ENCODE results near the gene FZD10.

The FZD10 gene

DNA sequence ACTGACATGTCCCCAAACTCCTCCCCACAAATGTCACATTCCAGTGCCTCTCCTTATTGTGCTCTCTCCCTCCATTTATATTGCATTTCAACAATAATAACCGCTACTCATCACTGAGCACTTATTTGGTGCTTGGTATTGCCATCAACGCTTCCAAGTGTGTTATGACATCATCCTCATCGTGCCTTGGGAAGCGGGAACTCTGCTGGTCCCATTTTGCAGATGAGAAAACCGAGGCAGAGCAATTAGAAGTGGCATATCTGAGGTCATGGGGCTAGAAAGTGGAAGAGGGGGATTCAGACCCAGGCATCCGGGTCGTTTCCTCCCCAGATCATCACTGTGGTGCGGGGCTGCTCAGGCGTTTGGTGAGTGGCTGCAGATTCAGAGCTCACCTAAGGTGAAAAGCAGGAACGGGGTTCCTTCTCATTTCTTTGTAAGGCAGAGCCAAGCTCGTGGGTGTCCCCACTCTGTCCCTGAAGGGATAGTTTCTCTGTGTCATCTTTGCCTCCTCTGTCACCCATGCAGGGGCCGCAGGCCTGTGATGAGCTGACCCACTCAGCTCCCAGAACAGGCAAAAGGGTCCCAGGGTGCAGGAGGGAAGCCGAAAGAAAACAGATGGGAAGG is 5.5 kb upstream of the FZD10 start:
- DNase-seq (ENCODE audit: low spot score): no peak
- no peak overlapping the region for H3K4me3 ChIP-seq (ENCODE audit: severe bottlenecking)
- no peaks in the 10 kb centered on the region for H3K36me3 ChIP-seq (ENCODE audit: low read depth)
- TF ChIP-seq, protein P1, sequence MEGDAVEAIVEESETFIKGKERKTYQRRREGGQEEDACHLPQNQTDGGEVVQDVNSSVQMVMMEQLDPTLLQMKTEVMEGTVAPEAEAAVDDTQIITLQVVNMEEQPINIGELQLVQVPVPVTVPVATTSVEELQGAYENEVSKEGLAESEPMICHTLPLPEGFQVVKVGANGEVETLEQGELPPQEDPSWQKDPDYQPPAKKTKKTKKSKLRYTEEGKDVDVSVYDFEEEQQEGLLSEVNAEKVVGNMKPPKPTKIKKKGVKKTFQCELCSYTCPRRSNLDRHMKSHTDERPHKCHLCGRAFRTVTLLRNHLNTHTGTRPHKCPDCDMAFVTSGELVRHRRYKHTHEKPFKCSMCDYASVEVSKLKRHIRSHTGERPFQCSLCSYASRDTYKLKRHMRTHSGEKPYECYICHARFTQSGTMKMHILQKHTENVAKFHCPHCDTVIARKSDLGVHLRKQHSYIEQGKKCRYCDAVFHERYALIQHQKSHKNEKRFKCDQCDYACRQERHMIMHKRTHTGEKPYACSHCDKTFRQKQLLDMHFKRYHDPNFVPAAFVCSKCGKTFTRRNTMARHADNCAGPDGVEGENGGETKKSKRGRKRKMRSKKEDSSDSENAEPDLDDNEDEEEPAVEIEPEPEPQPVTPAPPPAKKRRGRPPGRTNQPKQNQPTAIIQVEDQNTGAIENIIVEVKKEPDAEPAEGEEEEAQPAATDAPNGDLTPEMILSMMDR (IDR thresholded peaks at IDR 0.05; ENCODE audit: poor library complexity, severe bottlenecking): no peak
- H3K9me3 ChIP-seq (ENCODE audit: severe bottlenecking): no peaks in the 10 kb centered on the region
- H3K27ac ChIP-seq (ENCODE audit: poor library complexity, severe bottlenecking): no peak overlapping the region
- ATAC-seq (ENCODE audit: low read depth): no peak
- peaks cover 2% of the 10 kb centered on the region for H3K27me3 ChIP-seq (ENCODE audit: insufficient read depth, poor library complexity, severe bottlenecking)
- no peaks in the 10 kb centered on the region for H3K4me1 ChIP-seq (ENCODE audit: insufficient read depth, poor library complexity, severe bottlenecking)

DNA sequence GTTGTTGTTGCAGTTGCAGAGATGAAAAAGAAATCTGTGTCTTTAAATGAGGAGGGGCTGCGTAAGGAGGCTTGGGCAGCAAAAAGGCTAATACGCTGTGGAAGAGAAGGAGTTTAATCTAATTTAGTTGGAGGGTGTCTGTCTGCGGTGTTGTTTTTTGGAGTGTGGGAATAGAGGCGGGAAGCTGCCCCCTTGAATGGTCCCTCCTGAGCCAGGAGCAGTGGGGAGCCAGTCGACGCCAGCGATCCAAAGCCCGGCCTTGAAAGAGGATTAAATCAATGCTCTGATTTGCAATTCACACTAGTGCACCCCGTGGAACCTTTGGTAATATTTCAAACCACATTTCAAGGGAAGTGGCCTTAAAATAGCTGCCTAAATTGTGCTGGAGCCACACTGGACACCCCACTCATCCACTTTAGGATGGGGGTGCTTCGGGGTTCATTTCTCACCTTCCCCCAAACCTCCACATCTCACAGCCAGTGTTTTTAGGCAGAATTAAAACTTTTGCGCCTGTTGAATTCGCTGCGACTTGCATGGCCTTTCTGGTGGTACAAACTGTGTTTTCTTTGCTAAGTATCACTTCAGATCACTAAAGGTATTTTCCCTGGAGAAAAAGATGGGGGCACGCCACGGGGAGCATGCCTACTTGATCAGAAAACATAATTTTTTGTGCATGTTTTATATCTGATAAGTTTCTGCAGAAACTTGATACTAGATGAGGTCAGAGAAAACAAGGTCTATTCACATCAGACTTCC is 4.1 kb upstream of the FZD10 start:
- Histone ChIP-seq H3K4me1 (ENCODE audit: insufficient read depth, poor library complexity, severe bottlenecking) (no peaks in the 10 kb centered on the region), H3K27me3 (ENCODE audit: insufficient read depth, poor library complexity, severe bottlenecking) (peaks cover 2% of the 10 kb centered on the region), H3K9me3 (ENCODE audit: severe bottlenecking) (no peaks in the 10 kb centered on the region), H3K36me3 (ENCODE audit: low read depth) (no peaks in the 10 kb centered on the region), H3K4me3 (ENCODE audit: severe bottlenecking) (no peak overlapping the region), H3K27ac (ENCODE audit: poor library complexity, severe bottlenecking) (no peak overlapping the region)
- TF ChIP-seq, protein P1 (IDR thresholded peaks at IDR 0.05; ENCODE audit: poor library complexity, severe bottlenecking): no peak
- no peak for ATAC-seq (ENCODE audit: low read depth)
- no peak for DNase-seq (ENCODE audit: low spot score)

DNA sequence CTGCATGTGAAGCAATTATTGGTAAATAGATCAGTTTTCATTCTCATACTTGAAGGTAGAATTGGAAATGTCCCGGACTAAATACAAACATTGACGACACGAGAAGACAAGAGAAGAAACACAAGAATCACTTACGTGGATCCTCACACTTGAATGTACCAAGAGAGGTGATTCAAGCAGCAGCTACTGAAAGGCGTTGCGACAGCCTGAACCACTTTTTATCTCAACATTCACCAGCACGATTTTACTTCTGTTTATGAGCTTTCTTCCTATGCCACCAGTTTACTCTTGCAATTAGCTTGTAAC is 3.6 kb upstream of the FZD10 start:
- Histone ChIP-seq H3K9me3 (ENCODE audit: severe bottlenecking) (no peaks in the 10 kb centered on the region), H3K4me3 (ENCODE audit: severe bottlenecking) (no peak overlapping the region), H3K27ac (ENCODE audit: poor library complexity, severe bottlenecking) (no peak overlapping the region), H3K4me1 (ENCODE audit: insufficient read depth, poor library complexity, severe bottlenecking) (no peaks in the 10 kb centered on the region), H3K27me3 (ENCODE audit: insufficient read depth, poor library complexity, severe bottlenecking) (peaks cover 2% of the 10 kb centered on the region), H3K36me3 (ENCODE audit: low read depth) (no peaks in the 10 kb centered on the region)
- TF ChIP-seq, protein P1 (IDR thresholded peaks at IDR 0.05; ENCODE audit: poor library complexity, severe bottlenecking): no peak
- DNase-seq (ENCODE audit: low spot score) (no peak), ATAC-seq (ENCODE audit: low read depth) (no peak)

DNA sequence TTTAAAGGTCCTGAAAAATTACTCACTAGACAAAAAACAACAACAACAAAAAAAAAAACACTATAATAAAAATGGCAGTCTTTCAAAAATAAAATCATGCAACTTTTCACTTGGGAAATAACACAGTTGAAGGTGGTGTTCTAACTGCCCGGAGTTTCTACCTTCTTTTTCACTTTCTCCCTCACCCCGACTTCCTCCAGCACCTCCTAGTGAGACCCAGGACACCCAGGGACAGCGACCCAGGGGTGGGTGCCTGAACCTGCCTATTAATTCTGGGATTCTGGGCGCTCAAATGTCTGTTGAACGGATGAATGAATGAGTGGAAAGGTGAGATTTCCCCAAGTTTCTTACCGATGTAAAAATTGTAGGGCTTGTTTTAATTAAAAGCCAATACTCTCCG is 2.0 kb upstream of the FZD10 start:
- DNase-seq (ENCODE audit: low spot score) (no peak), ATAC-seq (ENCODE audit: low read depth) (no peak)
- TF ChIP-seq, protein P1 (IDR thresholded peaks at IDR 0.05; ENCODE audit: poor library complexity, severe bottlenecking): no peak
- Histone ChIP-seq H3K27me3 (ENCODE audit: insufficient read depth, poor library complexity, severe bottlenecking) (peaks cover 2% of the 10 kb centered on the region), H3K36me3 (ENCODE audit: low read depth) (peaks cover 4% of the 10 kb centered on the region; the same call in 1 of the 2 replicates), H3K9me3 (ENCODE audit: severe bottlenecking) (no peaks in the 10 kb centered on the region), H3K4me3 (ENCODE audit: severe bottlenecking) (peak overlapping the region; percentile 45), H3K27ac (ENCODE audit: poor library complexity, severe bottlenecking) (no peak overlapping the region), H3K4me1 (ENCODE audit: insufficient read depth, poor library complexity, severe bottlenecking) (no peaks in the 10 kb centered on the region)

DNA sequence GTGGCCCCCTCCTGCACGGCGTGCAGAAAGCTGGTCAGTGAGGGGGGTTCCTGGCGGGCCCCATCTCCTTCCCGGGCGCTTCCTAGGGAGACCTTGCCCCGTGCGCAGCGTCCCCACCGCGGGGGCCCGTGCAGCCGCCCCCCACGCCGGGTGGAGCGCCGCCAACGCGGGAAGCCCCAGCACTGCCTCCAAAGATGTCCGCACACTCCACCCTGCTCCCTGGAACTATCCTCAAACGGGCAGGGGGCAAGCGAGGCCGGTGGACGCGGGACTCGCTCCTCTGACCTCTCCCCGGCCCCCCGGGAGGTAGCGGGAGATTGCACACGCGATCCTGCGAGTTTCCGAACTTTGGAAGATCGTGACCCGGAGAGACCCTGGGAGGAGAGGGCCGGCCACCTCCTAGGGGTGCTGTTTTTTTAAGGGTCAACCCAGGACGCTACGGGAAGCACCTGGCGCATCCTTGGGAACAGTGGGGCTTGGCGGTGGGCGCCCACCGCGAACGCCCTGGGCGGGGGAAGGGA is 1.5 kb upstream of the FZD10 start:
- H3K27me3 ChIP-seq (ENCODE audit: insufficient read depth, poor library complexity, severe bottlenecking): peaks cover 2% of the 10 kb centered on the region
- peaks cover 4% of the 10 kb centered on the region; the same call in 1 of the 2 replicates for H3K36me3 ChIP-seq (ENCODE audit: low read depth)
- TF ChIP-seq, protein P1 (IDR thresholded peaks at IDR 0.05; ENCODE audit: poor library complexity, severe bottlenecking): no peak
- no peaks in the 10 kb centered on the region for H3K4me1 ChIP-seq (ENCODE audit: insufficient read depth, poor library complexity, severe bottlenecking)
- peak overlapping the region; percentile 45 for H3K4me3 ChIP-seq (ENCODE audit: severe bottlenecking)
- peak overlapping the region; percentile 48 for H3K27ac ChIP-seq (ENCODE audit: poor library complexity, severe bottlenecking)
- ATAC-seq (ENCODE audit: low read depth) (peak; percentile 21), DNase-seq (ENCODE audit: low spot score) (peak; percentile 32)
- H3K9me3 ChIP-seq (ENCODE audit: severe bottlenecking): no peaks in the 10 kb centered on the region

Data from RWPE2 (cell line).